ENCODE results near the gene MTRR. TPM values are rescaled to one million over a fixed set of nuclear protein-coding genes. Genes with fewer than 3 reads are reported as not detected.

The MTRR gene
- total and polyA plus RNA-seq, 2 experiments from 2014 or later: 24.8 to 28.0 TPM

DNA sequence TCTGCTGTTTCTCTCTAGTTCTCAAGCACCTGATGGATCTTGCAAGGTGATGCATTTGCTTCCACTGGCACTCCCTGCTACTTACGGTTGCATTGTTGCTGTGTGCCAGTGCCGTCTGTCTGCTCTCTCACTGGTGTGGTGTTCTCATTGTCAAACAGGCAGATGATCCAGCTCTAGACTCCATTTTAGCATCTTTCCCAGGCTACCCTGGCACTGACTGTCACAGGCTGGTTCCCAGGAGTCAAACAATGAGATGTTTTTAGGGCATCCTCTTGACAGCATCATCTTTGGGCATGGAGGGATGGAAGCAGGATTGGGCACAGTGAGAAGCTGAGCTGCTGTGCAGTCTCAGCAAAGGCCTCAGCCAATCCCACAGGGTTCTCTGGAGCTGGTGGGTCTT lies 12.9 kb downstream of the MTRR start:
- Histone ChIP-seq H3K79me2 (peaks cover 26% of the 10 kb centered on the region), H3K27me3 (no peaks in the 10 kb centered on the region), H3K4me1 (ENCODE audit: insufficient read depth) (peaks cover 16% of the 10 kb centered on the region), H3K27ac (no peak overlapping the region), H3K9me2 (replicated peaks; ENCODE audit: insufficient read depth) (no peaks in the 10 kb centered on the region), H3K4me2 (no peak overlapping the region), H3K4me3 (no peak overlapping the region), H3K9me3 (ENCODE audit: low read depth) (no peaks in the 10 kb centered on the region), H4K20me1 (ENCODE audit: insufficient read depth, poor library complexity, severe bottlenecking) (no peaks in the 10 kb centered on the region), H2AFZ (no peak overlapping the region), H3K36me3 (replicated peaks; ENCODE audit: insufficient read depth, low read depth) (no peaks in the 10 kb centered on the region)
- TF ChIP-seq, protein P1, sequence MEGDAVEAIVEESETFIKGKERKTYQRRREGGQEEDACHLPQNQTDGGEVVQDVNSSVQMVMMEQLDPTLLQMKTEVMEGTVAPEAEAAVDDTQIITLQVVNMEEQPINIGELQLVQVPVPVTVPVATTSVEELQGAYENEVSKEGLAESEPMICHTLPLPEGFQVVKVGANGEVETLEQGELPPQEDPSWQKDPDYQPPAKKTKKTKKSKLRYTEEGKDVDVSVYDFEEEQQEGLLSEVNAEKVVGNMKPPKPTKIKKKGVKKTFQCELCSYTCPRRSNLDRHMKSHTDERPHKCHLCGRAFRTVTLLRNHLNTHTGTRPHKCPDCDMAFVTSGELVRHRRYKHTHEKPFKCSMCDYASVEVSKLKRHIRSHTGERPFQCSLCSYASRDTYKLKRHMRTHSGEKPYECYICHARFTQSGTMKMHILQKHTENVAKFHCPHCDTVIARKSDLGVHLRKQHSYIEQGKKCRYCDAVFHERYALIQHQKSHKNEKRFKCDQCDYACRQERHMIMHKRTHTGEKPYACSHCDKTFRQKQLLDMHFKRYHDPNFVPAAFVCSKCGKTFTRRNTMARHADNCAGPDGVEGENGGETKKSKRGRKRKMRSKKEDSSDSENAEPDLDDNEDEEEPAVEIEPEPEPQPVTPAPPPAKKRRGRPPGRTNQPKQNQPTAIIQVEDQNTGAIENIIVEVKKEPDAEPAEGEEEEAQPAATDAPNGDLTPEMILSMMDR (IDR thresholded peaks at IDR 0.05; ENCODE audit: poor library complexity): no peak
- no peak for TF ChIP-seq EZH2 (IDR thresholded peaks at IDR 0.05; ENCODE audit: borderline replicate concordance)
- TF ChIP-seq EZH2phosphoT487 (IDR thresholded peaks at IDR 0.05; ENCODE audit: low read depth, severe bottlenecking, unreplicated experiment): no peak
- no peak for DNase-seq (ENCODE audit: low spot score)
- 100% methylated on average over 2 of the region's 2 CpGs for WGBS (ENCODE audit: low lambda C conversion rate, missing lambda C conversion rate)

DNA sequence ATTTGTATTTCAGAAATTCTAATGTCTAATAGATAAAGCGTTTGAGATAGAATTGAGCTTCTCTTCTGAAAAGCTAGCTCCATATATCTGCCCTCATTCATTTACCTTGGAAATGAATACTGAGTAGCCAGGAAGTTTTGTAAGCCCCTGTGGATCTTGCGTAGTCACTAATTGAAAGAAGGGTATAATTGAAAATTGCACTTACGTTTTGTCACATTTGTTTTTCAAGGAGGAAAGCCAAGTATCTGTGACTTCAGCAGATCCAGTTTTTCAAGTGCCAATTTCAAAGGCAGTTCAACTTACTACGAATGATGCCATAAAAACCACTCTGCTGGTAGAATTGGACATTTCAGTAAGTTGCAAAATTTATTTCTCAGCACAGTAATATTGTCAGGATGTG lies 14.0 kb downstream of the MTRR start:
- no peaks in the 10 kb centered on the region for H3K27me3 ChIP-seq
- H3K9me2 ChIP-seq (replicated peaks; ENCODE audit: insufficient read depth): no peaks in the 10 kb centered on the region
- H2AFZ ChIP-seq: no peak overlapping the region
- peaks cover 26% of the 10 kb centered on the region for H3K79me2 ChIP-seq
- WGBS (ENCODE audit: low lambda C conversion rate, missing lambda C conversion rate): 95% methylated on average over 4 of the region's 4 CpGs
- peaks cover 16% of the 10 kb centered on the region for H3K4me1 ChIP-seq (ENCODE audit: insufficient read depth)
- H3K36me3 ChIP-seq (replicated peaks; ENCODE audit: insufficient read depth, low read depth): no peaks in the 10 kb centered on the region
- TF ChIP-seq EZH2 (IDR thresholded peaks at IDR 0.05; ENCODE audit: borderline replicate concordance) (no peak), EZH2phosphoT487 (IDR thresholded peaks at IDR 0.05; ENCODE audit: low read depth, severe bottlenecking, unreplicated experiment) (no peak)
- TF ChIP-seq, protein P1 (IDR thresholded peaks at IDR 0.05; ENCODE audit: poor library complexity): no peak
- no peak overlapping the region for H3K4me2 ChIP-seq
- DNase-seq (ENCODE audit: low spot score): no peak
- no peak overlapping the region for H3K4me3 ChIP-seq
- H3K9me3 ChIP-seq (ENCODE audit: low read depth): no peaks in the 10 kb centered on the region
- no peaks in the 10 kb centered on the region for H4K20me1 ChIP-seq (ENCODE audit: insufficient read depth, poor library complexity, severe bottlenecking)
- H3K27ac ChIP-seq: no peak overlapping the region

GRCh38 chr5:7884491-7885267 lies 15.7 kb downstream of the MTRR start:
- WGBS (ENCODE audit: low lambda C conversion rate, missing lambda C conversion rate): 72% methylated on average over 5 of the region's 5 CpGs
- no peaks in the 10 kb centered on the region for H3K36me3 ChIP-seq (replicated peaks; ENCODE audit: insufficient read depth, low read depth)
- H4K20me1 ChIP-seq (ENCODE audit: insufficient read depth, poor library complexity, severe bottlenecking): no peaks in the 10 kb centered on the region

More at GRCh38 chr5:7884491-7885267, 15.7 kb downstream of the MTRR start:
- Histone ChIP-seq H3K79me2 (peaks cover 24% of the 10 kb centered on the region), H3K27ac (no peak overlapping the region), H3K4me1 (ENCODE audit: insufficient read depth) (peaks cover 2% of the 10 kb centered on the region), H3K4me3 (no peak overlapping the region), H3K27me3 (no peaks in the 10 kb centered on the region), H3K9me2 (replicated peaks; ENCODE audit: insufficient read depth) (no peaks in the 10 kb centered on the region), H2AFZ (no peak overlapping the region), H3K9me3 (ENCODE audit: low read depth) (no peaks in the 10 kb centered on the region), H3K4me2 (no peak overlapping the region)
- no peak for TF ChIP-seq EZH2 (IDR thresholded peaks at IDR 0.05; ENCODE audit: borderline replicate concordance)
- TF ChIP-seq EZH2phosphoT487 (IDR thresholded peaks at IDR 0.05; ENCODE audit: low read depth, severe bottlenecking, unreplicated experiment): no peak
- TF ChIP-seq, protein P1 (IDR thresholded peaks at IDR 0.05; ENCODE audit: poor library complexity): no peak
- DNase-seq (ENCODE audit: low spot score): no peak

Data from hepatocyte (in vitro differentiated cells).